Osteoblast (primary cell): ENCODE results near the gene PDE5A. TPM values are rescaled to one million over a fixed set of nuclear protein-coding genes. Genes with fewer than 3 reads are reported as not detected.

Source experiments
- small RNA-seq: library from RNA; depleted of rRNA; stranded (forward); fragments of <200 nt; gene quantifications from one replicate; pipeline ENCODE3, GENCODE V24; 2012
- total RNA-seq: library from RNA; depleted of rRNA; stranded (reverse); fragments of >200 nt; gene quantifications from 2 replicates; pipeline ENCODE4 v1.2.3, GENCODE V29; 2012

The PDE5A gene
- total RNA-seq, 1 donor, result 140 TPM

Small RNAs within 50 kb of the gene (small RNA-seq; reads per million reads assigned to genes)
- not detected for gene RF00614
